ENCODE results near the gene BCHE. TPM values are rescaled to one million over a fixed set of nuclear protein-coding genes. Genes with fewer than 3 reads are reported as not detected.
"Not testable (repeated sequence)": the region's sequence is repeated elsewhere in the genome, so short reads cannot be mapped to it uniquely, and the experiment has no call there.

The BCHE gene
- total RNA-seq, 2 donors from 2014 or later, result 0.41 to 2.2 TPM

DNA sequence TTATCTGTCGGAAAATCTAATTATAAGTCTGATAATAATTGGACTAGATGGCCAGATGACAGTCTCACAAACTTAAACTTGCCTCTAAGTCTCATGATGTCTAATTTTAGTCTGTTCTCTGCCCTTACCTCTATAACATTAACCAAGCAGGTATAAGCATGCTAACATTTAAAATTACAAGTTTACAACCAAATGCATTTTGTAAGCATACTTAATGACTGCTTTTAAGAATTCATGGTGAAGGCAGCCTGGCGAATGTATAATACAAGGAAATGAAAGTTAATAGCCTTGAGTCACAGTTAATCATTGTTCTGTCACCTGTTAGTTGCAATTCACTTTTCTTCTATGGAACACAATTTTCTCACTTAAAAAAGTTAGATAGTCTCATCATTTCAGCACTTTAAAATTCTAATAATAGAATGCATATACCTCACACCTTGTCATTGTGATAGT is 16.5 kb downstream of the BCHE start:
- DNase-seq (ENCODE audit: low spot score), result no peak
- Histone ChIP-seq H3K4me1 (ENCODE audit: control insufficient read depth in 1 of 2, low read depth in 2 of 2) (no peaks in the 10 kb centered on the region), H3K9me3 (no peaks in the 10 kb centered on the region), H3K36me3 (no peaks in the 10 kb centered on the region), H3K4me3 (no peak overlapping the region), H3K27ac (no peak overlapping the region), H3K27me3 (replicated peaks; ENCODE audit: insufficient read depth) (no peaks in the 10 kb centered on the region)
- TF ChIP-seq, protein P1, sequence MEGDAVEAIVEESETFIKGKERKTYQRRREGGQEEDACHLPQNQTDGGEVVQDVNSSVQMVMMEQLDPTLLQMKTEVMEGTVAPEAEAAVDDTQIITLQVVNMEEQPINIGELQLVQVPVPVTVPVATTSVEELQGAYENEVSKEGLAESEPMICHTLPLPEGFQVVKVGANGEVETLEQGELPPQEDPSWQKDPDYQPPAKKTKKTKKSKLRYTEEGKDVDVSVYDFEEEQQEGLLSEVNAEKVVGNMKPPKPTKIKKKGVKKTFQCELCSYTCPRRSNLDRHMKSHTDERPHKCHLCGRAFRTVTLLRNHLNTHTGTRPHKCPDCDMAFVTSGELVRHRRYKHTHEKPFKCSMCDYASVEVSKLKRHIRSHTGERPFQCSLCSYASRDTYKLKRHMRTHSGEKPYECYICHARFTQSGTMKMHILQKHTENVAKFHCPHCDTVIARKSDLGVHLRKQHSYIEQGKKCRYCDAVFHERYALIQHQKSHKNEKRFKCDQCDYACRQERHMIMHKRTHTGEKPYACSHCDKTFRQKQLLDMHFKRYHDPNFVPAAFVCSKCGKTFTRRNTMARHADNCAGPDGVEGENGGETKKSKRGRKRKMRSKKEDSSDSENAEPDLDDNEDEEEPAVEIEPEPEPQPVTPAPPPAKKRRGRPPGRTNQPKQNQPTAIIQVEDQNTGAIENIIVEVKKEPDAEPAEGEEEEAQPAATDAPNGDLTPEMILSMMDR (IDR thresholded peaks at IDR 0.05), result no peak
- no peak for ATAC-seq (ENCODE audit: insufficient number of reproducible peaks, low FRiP score, low read depth)

DNA sequence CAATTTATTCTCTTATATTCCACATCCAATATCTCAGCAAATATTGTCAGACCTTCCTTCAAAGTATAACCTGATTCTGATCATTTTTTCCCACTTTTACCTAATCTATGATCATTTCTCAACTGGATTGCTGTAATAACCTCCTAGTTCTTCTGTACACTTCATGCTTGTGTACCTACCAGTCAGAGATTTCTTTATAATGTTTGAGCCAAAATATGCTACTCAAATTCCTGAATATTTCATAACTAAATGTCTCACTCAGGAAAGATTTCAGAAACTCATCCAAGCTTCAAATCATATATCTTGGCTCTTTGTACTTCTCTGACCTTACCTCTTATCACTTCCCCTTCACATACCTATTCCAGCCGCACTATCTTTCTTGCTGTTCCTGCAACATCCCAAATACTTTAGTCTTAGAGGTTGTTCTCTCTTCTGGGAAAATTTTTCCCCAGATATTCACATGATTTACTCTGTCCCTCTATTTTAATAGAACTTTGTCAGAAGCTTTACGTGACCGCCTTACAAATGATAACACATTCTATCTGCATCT is 20.0 kb downstream of the BCHE start:
- no peak overlapping the region for H3K27ac ChIP-seq
- no peaks in the 10 kb centered on the region for H3K4me1 ChIP-seq (ENCODE audit: control insufficient read depth in 1 of 2, low read depth in 2 of 2)
- H3K27me3 ChIP-seq (replicated peaks; ENCODE audit: insufficient read depth), result no peaks in the 10 kb centered on the region
- no peaks in the 10 kb centered on the region for H3K36me3 ChIP-seq
- ATAC-seq (ENCODE audit: insufficient number of reproducible peaks, low FRiP score, low read depth), result no peak
- DNase-seq (ENCODE audit: low spot score), result no peak
- H3K9me3 ChIP-seq, result no peaks in the 10 kb centered on the region
- no peak overlapping the region for H3K4me3 ChIP-seq
- TF ChIP-seq, protein P1 (IDR thresholded peaks at IDR 0.05), result no peak

DNA sequence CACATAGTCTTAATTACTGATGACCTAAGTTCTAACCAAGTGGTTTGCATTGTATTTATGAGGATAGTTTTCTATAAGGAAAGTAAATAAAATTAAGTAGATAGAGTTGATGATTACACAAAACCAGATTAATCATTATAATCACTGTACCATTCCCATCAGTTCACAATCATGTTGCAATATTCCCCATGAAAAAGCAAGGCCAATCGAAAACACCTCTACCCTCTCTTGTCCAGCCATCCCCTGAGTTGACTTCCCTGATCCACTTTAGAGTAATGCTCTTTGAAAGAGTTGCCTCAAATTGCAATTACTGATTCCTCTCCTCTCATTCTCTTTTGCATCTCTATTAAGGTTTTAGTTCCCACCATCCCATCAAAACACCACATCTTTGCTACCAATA is 21.0 kb downstream of the BCHE start:
- ATAC-seq (ENCODE audit: insufficient number of reproducible peaks, low FRiP score, low read depth) (no peak), DNase-seq (ENCODE audit: low spot score) (no peak)
- Histone ChIP-seq H3K4me3 (no peak overlapping the region), H3K9me3 (no peaks in the 10 kb centered on the region), H3K27ac (no peak overlapping the region), H3K36me3 (no peaks in the 10 kb centered on the region), H3K27me3 (replicated peaks; ENCODE audit: insufficient read depth) (no peaks in the 10 kb centered on the region), H3K4me1 (ENCODE audit: control insufficient read depth in 1 of 2, low read depth in 2 of 2) (no peaks in the 10 kb centered on the region)
- TF ChIP-seq, protein P1 (IDR thresholded peaks at IDR 0.05), result no peak

DNA sequence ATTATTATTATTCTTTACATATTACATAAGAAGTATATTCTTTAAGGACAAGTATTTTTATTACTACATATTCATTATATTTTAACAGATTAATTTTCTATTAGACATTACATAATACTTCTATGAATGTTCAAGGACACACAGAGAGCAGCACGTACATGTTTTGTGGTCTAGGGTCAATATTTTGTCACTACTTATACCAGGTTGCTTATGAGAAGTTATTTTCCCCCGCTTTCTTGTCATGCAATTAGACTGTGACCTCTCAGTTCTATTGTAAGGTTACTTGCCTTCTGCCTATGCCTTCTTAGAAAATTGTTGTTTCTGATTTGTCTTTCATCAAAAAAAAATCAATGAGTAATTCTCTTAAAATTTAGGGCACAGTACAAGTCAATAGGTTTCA is 21.5 kb downstream of the BCHE start:
- TF ChIP-seq, protein P1 (IDR thresholded peaks at IDR 0.05), result no peak
- DNase-seq (ENCODE audit: low spot score) (no peak), ATAC-seq (ENCODE audit: insufficient number of reproducible peaks, low FRiP score, low read depth) (no peak)
- Histone ChIP-seq H3K4me1 (ENCODE audit: control insufficient read depth in 1 of 2, low read depth in 2 of 2) (no peaks in the 10 kb centered on the region), H3K9me3 (no peaks in the 10 kb centered on the region), H3K27ac (no peak overlapping the region), H3K4me3 (no peak overlapping the region), H3K27me3 (replicated peaks; ENCODE audit: insufficient read depth) (no peaks in the 10 kb centered on the region), H3K36me3 (no peaks in the 10 kb centered on the region)

DNA sequence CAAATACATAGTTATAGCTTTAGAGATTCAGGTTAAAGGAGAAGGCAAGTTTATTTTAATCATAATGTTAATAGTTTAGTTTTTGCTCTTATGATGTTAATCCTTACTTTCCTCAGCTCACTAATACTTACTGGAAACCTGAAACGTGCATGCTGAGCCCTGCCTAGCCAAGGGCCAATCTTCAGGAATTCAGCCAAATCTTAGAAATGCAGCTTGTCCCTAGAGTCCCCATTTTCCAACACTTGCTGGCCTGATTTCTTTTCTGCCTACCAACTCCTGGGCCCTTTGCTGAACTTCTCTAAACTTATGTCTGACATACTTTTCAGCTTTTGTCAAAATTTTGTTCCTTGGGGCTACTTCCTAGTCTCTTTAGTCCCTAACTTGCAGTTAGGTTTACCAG is 22.8 kb downstream of the BCHE start:
- Histone ChIP-seq H3K9me3 (no peaks in the 10 kb centered on the region), H3K4me1 (ENCODE audit: control insufficient read depth in 1 of 2, low read depth in 2 of 2) (no peaks in the 10 kb centered on the region), H3K36me3 (no peaks in the 10 kb centered on the region), H3K4me3 (no peak overlapping the region), H3K27ac (no peak overlapping the region), H3K27me3 (replicated peaks; ENCODE audit: insufficient read depth) (no peaks in the 10 kb centered on the region)
- DNase-seq (ENCODE audit: low spot score) (no peak), ATAC-seq (ENCODE audit: insufficient number of reproducible peaks, low FRiP score, low read depth) (no peak)
- TF ChIP-seq, protein P1 (IDR thresholded peaks at IDR 0.05), result no peak

DNA sequence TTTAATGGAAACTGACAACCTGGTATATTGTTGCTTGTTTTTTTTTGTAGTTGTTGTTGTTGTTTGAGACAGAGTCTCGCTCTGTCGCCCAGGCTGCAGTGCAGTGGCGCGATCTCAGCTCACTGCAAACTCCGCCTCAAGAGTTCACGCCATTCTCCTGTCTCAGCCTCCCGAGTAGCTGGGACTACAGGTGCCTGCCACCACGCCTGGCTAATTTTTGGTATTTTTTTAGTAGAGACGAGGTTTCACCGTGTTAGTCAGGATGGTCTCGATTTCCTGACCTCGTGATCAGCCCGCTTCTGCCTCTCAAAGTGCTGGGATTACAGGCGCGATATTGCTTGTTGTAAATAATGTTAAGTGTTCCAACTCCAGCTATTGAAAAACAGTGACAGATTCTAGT is 29.3 kb downstream of the BCHE start:
- H3K36me3 ChIP-seq; H3K4me3 ChIP-seq; ATAC-seq (ENCODE audit: insufficient number of reproducible peaks, low FRiP score, low read depth); DNase-seq (ENCODE audit: low spot score); H3K9me3 ChIP-seq; H3K27me3 ChIP-seq (replicated peaks; ENCODE audit: insufficient read depth); H3K27ac ChIP-seq; H3K4me1 ChIP-seq (ENCODE audit: control insufficient read depth in 1 of 2, low read depth in 2 of 2): not testable (repeated sequence)
